Aorta (tissue), 5 donors: ENCODE results near the gene BAIAP2. TPM values are rescaled to one million over a fixed set of nuclear protein-coding genes. Genes with fewer than 3 reads are reported as not detected.
A peak's percentile ranks its signal among the peaks of the same experiment; 100 is the strongest.

ENCODE experiments used
- ATAC-seq: fragments of 200-7000 bp; cut with Tn5 transposase; one replicate; pipeline ENCODE4 v1.9.1; 2022; ENCODE audit warnings: moderate library complexity; ENCODE audit not compliant: low FRiP score
- DNase-seq, 2 donors: peaks; one replicate each; pipeline ENCODE4 v3.0.0-alpha.2; 2020
- H3K27ac ChIP-seq, 2 donors: one replicate each; pipeline ENCODE4 v1.5.1; 2013; ENCODE audit warnings: low read length in 2 of 2, mild to moderate bottlenecking in 2 of 2, moderate library complexity in 2 of 2, control low read depth in 1 of 2, inconsistent platforms in 1 of 2, low read depth in 1 of 2
- H3K27me3 ChIP-seq, 2 donors: one replicate each; pipeline ENCODE4 v1.6.1; 2013; ENCODE audit warnings: control low read depth in 1 of 2, low read length in 1 of 2, mild to moderate bottlenecking in 1 of 2, moderate library complexity in 1 of 2; ENCODE audit not compliant: insufficient read depth in 2 of 2, control insufficient read depth in 1 of 2
- H3K36me3 ChIP-seq, 2 donors: one replicate each; pipeline ENCODE4 v1.6.1; 2013; ENCODE audit warnings: control low read depth in 1 of 2, low read length in 1 of 2, mild to moderate bottlenecking in 1 of 2; ENCODE audit not compliant: insufficient read depth in 2 of 2, control insufficient read depth in 1 of 2
- H3K4me1 ChIP-seq, 2 donors: one replicate each; pipeline ENCODE4 v1.6.1; 2013; ENCODE audit warnings: low read length in 2 of 2, control low read depth in 1 of 2, mild to moderate bottlenecking in 1 of 2, moderate library complexity in 1 of 2; ENCODE audit not compliant: insufficient read depth in 2 of 2, control insufficient read depth in 1 of 2
- H3K4me3 ChIP-seq, 2 donors: one replicate each; pipeline ENCODE4 v1.5.1; 2013; ENCODE audit warnings: low read length in 2 of 2, control low read depth in 1 of 2, mild to moderate bottlenecking in 1 of 2
- H3K9me3 ChIP-seq: one replicate; pipeline ENCODE4 v1.6.1; 2013; ENCODE audit warnings: mild to moderate bottlenecking, low read length; ENCODE audit not compliant: control insufficient read depth
- WGBS, 2 donors: extraction: QIAGEN DNeasy Blood & Tissue Kit; methylation state at CpG; one replicate each; pipeline ENCODE4 v1.1.7; 2013; 5-methylcytosine and 5-hydroxymethylcytosine counted together
- intact Hi-C, 2 donors: fragments of 100-400 bp; cut with DNase I; formaldehyde crosslinking; loops; one replicate each; pipeline versions ENCODE4 v1.14.2 to v1.15.0; 2022
- polyA plus RNA-seq, 2 donors: library from polyadenylated mRNA; stranded (reverse); fragments of 200-250 nt; gene quantifications; one replicate each; pipeline ENCODE4 v1.2.3, GENCODE V29; 2013
- total RNA-seq, 2 donors: library from RNA; stranded (reverse); fragmentation: NEBNext Ultra II Directional; extraction: Animal tissue kit (Norgen Biotek cat#: 25700); gene quantifications; one replicate each; pipeline ENCODE4 v1.2.1, GENCODE V29; 2021
- donor health status: healthy with polysubstance abuse.
- donor health status: Bipolar disorder and iron deficiency.
- donor health status: DM: no; HTN: no; CAD: no.
- donor health status: DM: no; HTN: no; CAD: no.
- donor health status: DM: yes; HTN: yes; CAD: no.

Gene BAIAP2
- total and polyA plus RNA-seq, 4 donors = 1.7 to 23.7 (median 14.3) TPM

DNA sequence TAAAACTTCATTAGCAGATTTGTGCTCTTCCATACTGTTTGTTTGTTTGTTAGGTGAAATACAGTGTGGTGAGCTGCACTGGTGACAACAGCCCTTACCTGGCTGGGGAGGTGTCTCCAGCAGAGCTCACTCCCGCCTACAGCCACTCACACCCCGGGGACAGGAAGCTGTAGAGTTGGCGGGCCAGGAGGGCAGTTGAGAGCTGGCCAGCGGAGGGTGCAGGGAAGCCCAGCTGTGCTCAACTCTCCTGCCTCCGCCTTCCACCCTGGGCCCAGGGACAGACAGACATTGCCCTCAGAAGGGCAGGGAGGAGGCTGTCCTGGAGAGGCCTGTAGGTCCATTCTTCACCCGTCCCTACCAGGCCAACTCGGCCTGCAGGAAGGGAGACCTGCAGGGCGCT is 81.8 kb downstream of the BAIAP2 start:
- H3K36me3 ChIP-seq = no peaks in the 10 kb centered on the region

GRCh38 chr17:81117672-81118198 is 82.8 kb downstream of the BAIAP2 start:
- Histone ChIP-seq H3K27me3 (no peaks in the 10 kb centered on the region), H3K9me3 (no peaks in the 10 kb centered on the region), H3K36me3 (no peaks in the 10 kb centered on the region), H3K27ac (no peak overlapping the region), H3K4me3 (no peak overlapping the region), H3K4me1 (no peaks in the 10 kb centered on the region)
- no peak for DNase-seq
- ATAC-seq = no peak
- intact Hi-C loops = no loop called here
- 89 to 94% methylated on average over 16 to 20 of the region's 20 CpGs for WGBS, 2 donors

More for the DNA sequence above, 81.8 kb downstream of the BAIAP2 start:
- H3K27ac ChIP-seq = no peak overlapping the region
- no peaks in the 10 kb centered on the region for H3K9me3 ChIP-seq
- DNase-seq (no peak), ATAC-seq (no peak)
- 85 to 90% methylated on average over 8 of the region's 8 CpGs for WGBS, 2 donors
- H3K4me1 ChIP-seq = no peaks in the 10 kb centered on the region
- H3K27me3 ChIP-seq = no peaks in the 10 kb centered on the region
- intact Hi-C loops = no loop called here
- H3K4me3 ChIP-seq = no peak overlapping the region

DNA sequence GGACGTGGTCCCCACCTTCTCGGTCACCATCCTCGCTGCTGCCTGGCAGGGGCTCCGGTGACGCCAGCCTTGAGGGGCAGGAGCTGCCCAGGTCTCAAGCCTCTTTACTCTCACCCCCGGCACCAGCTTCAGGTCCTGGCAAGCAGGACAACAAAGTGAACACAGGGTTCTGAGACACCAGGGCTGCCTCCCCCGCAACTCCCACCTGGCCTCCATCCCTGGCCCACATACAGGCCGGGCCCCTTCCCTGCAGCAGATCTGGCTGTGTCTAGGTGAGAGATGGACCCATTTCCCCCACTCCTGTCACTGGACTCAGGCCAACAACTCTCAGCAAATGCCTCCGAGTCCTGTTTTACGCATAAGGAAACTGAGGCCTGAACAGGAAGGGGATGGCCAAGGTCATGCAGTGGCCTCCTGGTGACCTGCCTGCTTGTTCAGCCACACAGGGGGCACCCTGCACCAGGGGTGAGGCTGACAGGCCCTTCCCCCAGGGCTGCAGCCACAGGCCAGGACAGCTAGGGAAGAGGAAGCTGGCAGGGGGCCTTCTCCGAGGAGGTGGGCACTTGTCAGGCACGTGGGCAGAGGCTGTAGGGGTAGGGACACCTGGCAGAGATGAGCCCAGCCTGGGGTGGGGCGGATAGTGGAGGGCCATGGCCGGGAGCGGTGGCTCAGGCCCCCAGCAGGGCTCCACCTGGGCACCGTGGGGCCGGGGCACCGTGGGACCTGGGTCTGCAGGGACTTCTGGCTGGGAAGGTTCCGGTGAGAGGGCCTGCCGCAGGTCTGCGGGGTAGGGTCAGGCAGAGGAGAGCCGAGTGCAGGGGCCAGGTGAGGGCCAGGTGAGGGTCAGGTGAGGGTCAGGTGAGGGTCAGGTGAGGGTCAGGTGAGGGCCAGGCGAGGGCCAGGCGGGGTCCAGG is 83.6 kb downstream of the BAIAP2 start:
- DNase-seq = no peak
- Histone ChIP-seq H3K36me3 (no peaks in the 10 kb centered on the region), H3K4me3 (no peak overlapping the region), H3K27ac (no peak overlapping the region), H3K4me1 (no peaks in the 10 kb centered on the region), H3K27me3 (no peaks in the 10 kb centered on the region), H3K9me3 (no peaks in the 10 kb centered on the region)
- WGBS, 2 donors = 73 to 77% methylated on average over 24 of the region's 24 CpGs
- no peak for ATAC-seq
- intact Hi-C loops = no loop called here

GRCh38 chr17:81119223-81120148 is 84.5 kb downstream of the BAIAP2 start:
- Histone ChIP-seq H3K27me3 (no peaks in the 10 kb centered on the region), H3K9me3 (no peaks in the 10 kb centered on the region), H3K4me1 (no peaks in the 10 kb centered on the region), H3K4me3 (no peak overlapping the region), H3K27ac (no peak overlapping the region), H3K36me3 (no peaks in the 10 kb centered on the region)
- ATAC-seq (peak; percentile 33), DNase-seq (peak; percentile 79 to 93)
- WGBS, 2 donors = 30 to 34% methylated on average over 49 to 89 of the region's 89 CpGs
- intact Hi-C loops = no loop called here

DNA sequence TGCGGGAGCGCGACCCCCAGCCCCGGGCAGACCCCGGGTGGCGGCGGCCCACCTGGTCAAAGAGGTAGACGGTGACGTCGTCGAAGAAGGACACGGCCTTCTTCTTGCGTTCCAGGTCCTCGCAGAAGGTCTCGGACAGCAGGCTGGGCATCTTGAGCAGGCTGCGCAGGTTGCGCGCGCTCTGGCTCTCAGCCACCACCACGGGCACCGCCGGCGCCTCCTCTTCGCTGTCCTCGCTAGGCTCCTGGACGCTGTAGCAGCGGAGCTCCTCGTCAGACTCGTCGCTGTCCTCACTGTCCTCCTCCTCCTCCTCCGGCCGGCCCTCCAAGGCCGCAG is 85.2 kb downstream of the BAIAP2 start:
- no peak overlapping the region for H3K27ac ChIP-seq

GRCh38 chr17:81120695-81121621 is 86.0 kb downstream of the BAIAP2 start:
- H3K27ac ChIP-seq = no peak overlapping the region
- H3K4me3 ChIP-seq = no peak overlapping the region
- DNase-seq (no peak), ATAC-seq (no peak)
- no peaks in the 10 kb centered on the region for H3K27me3 ChIP-seq
- no peaks in the 10 kb centered on the region for H3K9me3 ChIP-seq
- intact Hi-C loops = no loop called here
- no peaks in the 10 kb centered on the region for H3K36me3 ChIP-seq
- no peaks in the 10 kb centered on the region for H3K4me1 ChIP-seq
- 88 to 89% methylated on average over 45 of the region's 45 CpGs for WGBS, 2 donors

More for the DNA sequence above, 85.2 kb downstream of the BAIAP2 start:
- Histone ChIP-seq H3K27me3 (no peaks in the 10 kb centered on the region), H3K4me3 (no peak overlapping the region), H3K9me3 (no peaks in the 10 kb centered on the region), H3K4me1 (no peaks in the 10 kb centered on the region), H3K36me3 (no peaks in the 10 kb centered on the region)
- ATAC-seq (no peak), DNase-seq (no peak)
- intact Hi-C loops = no loop called here
- 84 to 88% methylated on average over 30 to 33 of the region's 33 CpGs for WGBS, 2 donors

GRCh38 chr17:81121841-81122733 is 87.1 kb downstream of the BAIAP2 start:
- H3K36me3 ChIP-seq = no peaks in the 10 kb centered on the region
- no peaks in the 10 kb centered on the region for H3K9me3 ChIP-seq
- no peak overlapping the region for H3K27ac ChIP-seq
- no peaks in the 10 kb centered on the region for H3K4me1 ChIP-seq
- intact Hi-C loops = no loop called here
- no peak for DNase-seq
- no peak overlapping the region for H3K4me3 ChIP-seq
- ATAC-seq = no peak
- H3K27me3 ChIP-seq = no peaks in the 10 kb centered on the region
- WGBS, 2 donors = 73 to 83% methylated on average over 88 to 109 of the region's 109 CpGs
